Measurements from ENCODE around the gene PTGFRN. TPM values are rescaled to one million over a fixed set of nuclear protein-coding genes. Genes with fewer than 3 reads are reported as not detected.

PTGFRN gene
- total and polyA plus RNA-seq, 2 experiments from 2014 or later = 17.4 to 32.7 TPM

GRCh38 chr1:116997066-116997465 is 87.3 kb downstream of the PTGFRN start (continued):
- TF ChIP-seq ZNF462 (CRISPR knock-in tag; IDR thresholded peaks at IDR 0.05) = no peak
- TF ChIP-seq REST (IDR thresholded peaks at IDR 0.05; ENCODE audit: unreplicated experiment) = no peak
- no peak for TF ChIP-seq CREB1 (CRISPR knock-in tag; IDR thresholded peaks at IDR 0.05; ENCODE audit: low read depth)
- no peak for TF ChIP-seq CTCF (conservative IDR thresholded peaks at IDR 0.05; ENCODE audit: low read depth in 2 of 2)
- TF ChIP-seq NANOG (IDR thresholded peaks at IDR 0.05; ENCODE audit: borderline replicate concordance) = no peak
- no peak for TF ChIP-seq STAT1 (IDR thresholded peaks at IDR 0.05; ENCODE audit: unreplicated experiment)
- no peak for TF ChIP-seq JUNB (IDR thresholded peaks at IDR 0.05; ENCODE audit: unreplicated experiment)
- TF ChIP-seq EZH2 (IDR thresholded peaks at IDR 0.05; ENCODE audit: low read depth, unreplicated experiment) = no peak
